GM18526 (cell line): ENCODE results near the gene WDFY4.

Source experiments
- POLR2A ChIP-seq: IDR thresholded peaks from 3 replicates; pipeline ENCODE4 v1.6.1; 2011; ENCODE audit not compliant: insufficient read length; ENCODE audit errors: extremely low read depth

WDFY4 gene

DNA sequence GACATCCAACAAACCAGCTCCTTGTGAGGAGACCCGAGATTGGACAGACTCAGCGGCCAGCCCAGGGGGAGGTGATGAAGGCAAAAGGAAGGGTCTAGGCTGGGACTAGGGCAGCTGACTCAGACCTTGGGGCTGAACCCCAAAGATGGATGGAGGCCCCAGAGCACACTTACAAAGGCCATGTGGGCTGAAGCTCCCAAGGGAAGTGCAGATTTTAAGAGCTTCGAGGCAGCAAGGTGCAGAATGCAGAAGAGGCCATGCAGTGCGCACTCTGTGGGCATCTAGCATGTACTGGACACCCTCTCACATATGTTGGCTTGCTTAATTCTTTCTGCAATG lies 11.8 kb downstream of the WDFY4 start:
- no peak for TF ChIP-seq POLR2A

DNA sequence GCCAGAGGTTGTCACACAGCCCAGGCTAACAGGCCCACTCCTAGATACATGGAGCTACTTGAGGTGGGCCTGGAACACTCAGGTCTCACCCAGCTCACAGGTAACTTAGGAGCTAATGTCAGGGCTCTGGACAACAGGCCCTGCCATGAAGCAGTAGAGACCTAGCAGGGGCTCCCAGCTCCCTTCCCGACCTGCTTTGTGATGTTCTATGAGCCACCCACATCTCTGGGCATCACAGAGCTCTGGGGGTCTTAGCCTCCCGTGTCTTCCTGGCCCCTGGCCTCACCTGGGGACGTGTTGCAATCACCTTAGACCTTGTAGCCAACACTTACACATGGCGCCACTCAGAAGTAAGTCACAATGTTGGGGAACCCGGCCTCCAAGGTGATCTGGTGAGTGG lies 12.4 kb downstream of the WDFY4 start:
- TF ChIP-seq POLR2A: no peak

DNA sequence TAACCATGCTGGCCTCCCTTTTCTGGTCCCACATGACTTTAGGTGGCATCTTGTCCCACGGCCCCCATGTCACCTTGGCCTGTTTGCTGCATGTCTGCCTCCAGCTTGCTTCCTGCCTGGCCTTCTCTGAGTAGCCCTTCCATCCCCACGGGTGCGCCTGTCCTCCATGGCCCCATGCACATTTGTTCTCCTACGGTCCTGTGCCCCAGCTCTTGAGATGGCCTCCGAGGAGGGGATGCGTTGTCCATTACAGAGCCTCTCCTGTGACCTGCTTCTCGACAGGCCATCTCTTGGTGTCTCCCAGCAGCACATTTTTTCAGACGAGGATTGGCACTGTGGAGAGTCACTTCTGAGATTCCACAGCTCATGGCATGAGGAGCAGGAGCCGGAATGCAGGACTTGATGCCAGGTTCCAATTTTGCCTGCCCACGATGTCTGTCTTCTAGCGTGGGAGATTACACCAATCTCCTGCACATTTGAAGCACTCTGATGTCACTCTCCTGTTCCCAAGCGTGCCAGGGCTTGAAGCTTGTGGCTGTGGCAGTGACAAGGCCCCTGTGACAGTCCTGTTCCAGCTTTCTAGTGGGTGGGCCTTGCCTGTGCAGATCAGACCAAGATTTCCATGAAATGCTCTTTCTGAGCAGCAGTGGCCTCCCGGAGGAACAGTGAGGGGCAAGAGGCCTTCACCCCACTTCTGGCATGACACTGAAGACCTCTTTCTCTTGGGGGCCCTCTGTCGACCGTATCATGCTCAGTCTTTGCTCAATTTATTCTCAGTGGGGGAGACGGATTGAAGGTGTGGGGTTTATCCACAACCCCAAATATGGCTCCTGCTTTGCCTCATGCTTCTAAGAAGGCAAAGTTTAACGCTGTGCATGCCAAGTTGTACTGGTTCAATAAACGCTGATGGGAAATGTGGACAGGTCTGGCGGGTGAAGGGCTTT lies 13.4 kb downstream of the WDFY4 start:
- no peak for TF ChIP-seq POLR2A

DNA sequence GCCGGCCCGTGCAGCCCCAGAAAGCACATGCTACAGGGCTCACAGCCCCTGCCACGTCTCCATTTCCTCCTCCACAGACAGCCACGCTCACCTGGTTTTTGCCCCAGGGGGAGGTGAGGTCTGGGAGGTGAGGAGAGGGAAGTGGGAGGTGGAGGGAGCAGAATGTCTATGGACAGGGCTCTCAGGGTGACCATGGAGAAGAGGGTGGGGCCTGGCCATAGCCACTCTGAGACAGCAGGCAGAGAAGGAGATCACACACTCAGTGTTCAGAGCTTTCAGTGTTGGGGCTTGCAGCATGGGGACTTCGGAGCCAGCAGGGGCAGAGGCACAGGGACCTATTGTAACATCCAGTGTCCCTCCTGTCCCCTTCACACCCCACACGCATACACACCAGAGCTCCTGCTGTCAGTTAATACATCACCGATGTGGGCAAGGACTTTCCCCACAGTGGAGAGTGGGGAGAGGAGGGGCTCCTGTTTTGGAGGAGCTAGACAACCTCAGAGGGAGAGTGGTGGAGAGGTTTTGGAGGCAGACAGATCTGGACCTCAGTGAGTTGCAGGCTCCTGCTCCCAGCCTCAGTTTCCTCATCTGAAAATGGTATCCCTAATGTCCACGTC lies 14.4 kb downstream of the WDFY4 start:
- no peak for TF ChIP-seq POLR2A

DNA sequence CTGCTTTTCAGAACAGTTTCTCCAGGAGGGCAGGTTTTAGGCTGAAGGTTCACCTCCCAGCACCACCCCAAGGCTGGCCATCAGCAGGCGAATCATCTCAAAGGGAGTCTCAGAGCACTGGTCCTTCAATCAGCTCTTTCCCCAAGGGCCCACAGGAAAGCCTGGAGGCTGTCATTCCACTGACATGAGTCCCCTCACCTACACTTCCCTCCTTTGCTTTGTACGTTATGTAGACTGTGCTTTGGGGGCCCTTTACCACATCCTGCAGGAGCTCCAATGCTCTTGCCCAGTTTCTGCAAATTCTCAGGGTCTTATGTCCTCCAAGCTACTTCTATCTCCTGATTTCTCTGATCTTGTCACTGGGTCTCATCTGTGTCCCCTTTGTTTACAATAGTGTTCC lies 15.4 kb downstream of the WDFY4 start:
- no peak for TF ChIP-seq POLR2A

DNA sequence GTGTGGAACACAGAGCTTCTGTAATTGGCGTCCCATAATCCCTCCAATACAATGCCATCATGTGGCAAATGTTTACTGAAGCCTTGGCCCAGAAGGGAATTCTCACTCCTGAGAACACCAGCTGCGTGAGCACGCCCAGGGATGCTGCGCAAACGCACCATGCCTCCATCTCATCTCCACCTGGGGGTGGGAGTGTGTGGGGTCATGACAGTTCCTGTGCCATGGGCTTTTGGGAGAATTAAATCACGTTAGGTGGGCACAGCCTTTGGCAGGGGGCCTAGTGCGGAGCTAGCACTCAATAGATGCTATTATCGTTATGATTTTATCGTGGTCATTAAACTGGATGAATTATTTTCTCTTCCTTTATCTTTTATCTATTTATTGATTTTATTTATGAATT lies 15.8 kb downstream of the WDFY4 start:
- no peak for TF ChIP-seq POLR2A

DNA sequence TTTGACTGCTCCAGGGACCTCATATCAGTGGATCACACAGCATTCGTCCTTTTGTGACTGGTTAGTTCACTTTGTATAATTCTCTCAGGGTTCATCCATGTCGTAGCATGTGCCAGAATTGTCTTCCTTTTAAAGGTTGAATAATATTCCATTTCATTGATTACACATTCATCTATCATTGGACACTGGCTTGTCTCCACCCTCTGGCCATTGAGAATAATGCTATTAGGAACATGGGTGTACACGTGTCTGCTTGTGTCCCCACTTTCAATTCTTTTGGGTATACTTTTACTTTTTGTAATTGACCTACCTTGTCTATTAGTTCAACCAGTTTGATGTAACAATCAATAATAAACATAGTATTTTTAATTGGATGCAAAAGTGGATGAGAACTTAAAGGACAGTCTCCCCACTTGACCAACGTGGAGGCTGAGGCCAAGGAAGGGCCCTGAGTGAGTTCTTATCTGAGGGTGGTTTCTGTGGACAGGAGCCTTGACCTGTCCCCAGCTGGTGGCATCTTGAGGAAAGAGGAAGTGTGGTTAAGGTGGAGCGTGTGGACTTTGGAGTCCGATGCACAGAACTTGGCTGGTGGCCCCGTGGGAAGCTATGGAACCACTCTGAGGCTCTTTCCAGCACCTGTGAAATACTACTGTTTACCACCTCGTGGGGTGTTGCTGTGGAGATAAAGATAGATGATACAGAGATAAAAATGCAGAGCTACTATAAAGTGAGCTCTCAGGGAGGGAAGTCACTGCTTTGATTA lies 16.6 kb downstream of the WDFY4 start:
- TF ChIP-seq POLR2A: no peak

DNA sequence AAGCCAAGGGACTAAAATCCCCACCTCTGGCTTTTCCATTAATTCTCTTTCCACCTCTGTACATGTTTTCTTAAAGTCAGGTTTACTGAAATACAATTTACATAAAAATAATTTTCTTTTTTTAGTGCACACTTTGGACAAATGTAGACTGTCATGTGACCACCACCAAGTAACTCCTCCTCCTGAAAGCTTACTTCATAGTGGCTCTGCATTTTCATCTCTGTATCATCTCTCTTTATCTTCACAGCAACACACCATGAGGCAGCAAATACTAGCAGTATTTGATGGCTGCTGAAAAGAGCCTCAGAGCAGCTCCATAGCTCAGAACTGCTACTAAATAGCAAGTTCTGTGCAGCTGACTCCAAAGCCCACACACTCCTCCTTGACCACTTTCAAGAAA lies 17.3 kb downstream of the WDFY4 start:
- no peak for TF ChIP-seq POLR2A

DNA sequence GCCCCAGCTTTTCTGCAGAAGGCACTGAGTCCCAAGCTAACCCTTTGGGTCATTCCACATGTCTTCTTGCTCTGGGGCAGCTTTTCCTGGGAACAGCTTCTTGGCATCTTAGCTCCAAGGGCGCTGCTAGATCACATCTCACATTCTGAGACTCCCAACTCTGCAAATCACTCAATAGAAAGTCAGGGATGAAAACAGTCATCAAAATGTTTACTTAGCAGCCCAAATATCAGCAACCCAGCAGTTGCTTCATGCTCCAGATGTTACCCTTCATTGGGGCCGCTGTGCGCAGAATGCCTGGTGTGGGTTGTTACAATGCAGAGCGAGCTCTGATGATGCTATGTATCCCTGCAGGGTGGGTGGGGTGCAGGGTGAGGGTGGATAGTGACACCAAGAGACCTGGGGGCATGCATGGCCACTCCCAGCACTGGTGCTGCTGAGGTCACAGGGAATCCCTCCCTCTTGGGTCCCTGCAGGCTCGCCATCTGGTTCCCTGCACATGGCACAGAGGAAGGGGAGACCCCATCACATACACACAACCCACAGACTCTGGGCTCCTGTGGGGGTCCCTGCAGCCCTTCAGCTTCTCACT lies 19.0 kb downstream of the WDFY4 start:
- no peak for TF ChIP-seq POLR2A

DNA sequence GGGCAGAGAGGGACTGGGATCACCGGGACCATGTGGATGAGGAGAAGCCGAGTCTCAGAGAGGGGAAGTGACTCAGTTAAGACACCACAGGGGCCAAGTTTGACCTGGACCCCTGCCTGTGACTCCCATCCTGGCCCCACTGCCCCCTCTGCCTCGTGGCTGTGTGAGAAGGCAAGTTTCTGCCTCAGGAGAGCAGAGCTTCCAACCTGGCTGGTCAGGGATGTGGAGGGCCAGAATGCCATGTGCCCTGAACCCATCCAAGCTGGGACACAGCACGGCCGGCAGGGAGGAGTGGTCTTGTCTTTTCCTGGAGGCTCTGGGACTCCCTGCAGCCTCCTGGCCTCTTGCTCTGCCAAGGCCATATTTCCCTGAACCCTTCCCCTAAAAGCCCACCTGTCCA lies 19.5 kb downstream of the WDFY4 start:
- TF ChIP-seq POLR2A: no peak

DNA sequence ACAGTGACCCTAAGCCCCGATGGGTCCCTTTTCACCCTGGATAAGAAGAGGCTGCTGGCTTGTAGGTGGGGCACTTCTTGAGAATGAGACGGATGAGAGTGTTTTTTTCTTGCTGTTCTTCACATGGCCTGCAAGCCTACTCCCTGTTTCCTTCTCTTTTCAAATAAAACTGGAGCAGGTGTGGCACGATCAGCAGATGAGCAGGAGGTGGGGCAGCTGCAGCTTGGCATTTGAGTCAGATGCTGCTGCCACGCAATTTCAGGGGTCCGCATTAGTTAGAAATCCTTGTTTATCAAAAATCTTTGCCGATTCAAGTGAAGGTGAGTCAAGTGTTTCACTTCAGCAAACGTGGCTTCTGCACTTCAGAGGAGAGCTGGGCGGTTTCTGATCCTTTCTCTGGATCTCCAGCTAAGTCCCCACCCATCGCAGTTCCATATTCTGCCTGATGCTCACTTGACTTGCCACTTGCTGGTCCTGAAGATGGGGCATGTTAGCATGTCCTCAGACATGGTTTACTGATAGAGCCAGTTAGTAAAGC lies 20.8 kb downstream of the WDFY4 start:
- no peak for TF ChIP-seq POLR2A

DNA sequence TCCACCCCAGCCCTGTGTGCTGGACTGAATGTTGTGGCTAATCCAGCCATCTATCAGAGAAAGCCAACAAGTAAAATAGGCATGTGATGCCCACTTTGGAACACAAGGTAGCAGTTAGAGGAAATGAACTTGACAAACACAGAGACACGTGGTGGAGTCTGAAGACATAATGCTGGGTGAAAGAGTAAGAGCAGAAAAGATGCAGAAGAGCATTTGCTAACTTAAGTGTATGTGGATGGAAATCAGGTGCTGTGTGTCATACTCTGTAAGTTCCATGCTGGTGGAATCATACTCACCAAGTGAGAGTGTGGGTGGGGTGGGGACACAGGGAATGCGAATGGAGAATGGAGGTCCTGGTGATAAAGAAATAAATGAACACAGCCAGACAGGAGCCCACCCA lies 22.8 kb downstream of the WDFY4 start:
- TF ChIP-seq POLR2A: no peak

DNA sequence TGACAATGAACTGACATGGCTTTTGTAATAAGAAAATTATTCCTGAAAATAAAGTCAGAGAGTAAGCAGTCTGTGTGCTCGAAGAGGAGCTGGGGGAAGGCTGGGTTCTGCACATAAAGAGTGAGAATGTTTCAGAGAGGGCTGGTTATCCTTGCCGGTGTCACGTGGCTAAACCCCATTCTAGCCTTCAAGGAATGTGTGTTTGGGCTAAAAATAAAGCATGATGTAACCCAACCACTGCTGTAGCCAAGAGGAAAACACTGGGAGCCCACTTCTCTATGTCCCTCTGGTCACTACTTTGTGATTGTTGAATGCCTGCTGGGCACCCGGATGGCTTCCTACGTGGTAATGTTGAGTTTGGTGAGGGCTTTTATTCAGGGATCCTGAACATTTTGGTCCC lies 23.5 kb downstream of the WDFY4 start:
- no peak for TF ChIP-seq POLR2A

DNA sequence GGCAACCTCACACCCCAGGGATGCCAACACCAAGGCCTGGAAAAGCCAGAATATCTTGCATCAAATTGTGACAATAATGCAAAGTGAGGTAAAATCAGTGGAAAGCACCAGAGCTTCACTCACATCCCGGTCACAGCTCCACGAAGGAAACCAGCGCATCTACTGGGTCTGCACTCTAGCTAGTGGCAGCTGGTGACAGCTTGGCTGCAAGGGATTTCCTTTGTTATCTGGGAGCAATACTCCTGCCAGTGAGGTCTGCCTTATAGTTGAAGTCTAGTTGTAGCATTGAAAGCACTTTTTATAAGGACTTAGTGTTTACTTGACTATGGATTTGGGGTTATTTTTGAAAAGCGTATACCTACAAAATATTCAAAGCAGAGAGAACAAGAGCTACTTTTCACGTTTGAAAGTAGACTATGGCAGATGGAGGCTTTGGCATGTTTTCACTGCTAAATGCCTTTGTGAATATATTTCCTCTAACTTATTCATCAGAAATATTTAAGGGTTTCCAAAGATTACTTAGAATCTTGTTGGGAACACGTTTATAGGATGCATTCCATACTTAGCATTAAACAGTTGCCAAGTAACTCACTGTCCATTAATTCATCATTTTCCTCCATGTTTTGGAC lies 26.1 kb downstream of the WDFY4 start:
- no peak for TF ChIP-seq POLR2A

DNA sequence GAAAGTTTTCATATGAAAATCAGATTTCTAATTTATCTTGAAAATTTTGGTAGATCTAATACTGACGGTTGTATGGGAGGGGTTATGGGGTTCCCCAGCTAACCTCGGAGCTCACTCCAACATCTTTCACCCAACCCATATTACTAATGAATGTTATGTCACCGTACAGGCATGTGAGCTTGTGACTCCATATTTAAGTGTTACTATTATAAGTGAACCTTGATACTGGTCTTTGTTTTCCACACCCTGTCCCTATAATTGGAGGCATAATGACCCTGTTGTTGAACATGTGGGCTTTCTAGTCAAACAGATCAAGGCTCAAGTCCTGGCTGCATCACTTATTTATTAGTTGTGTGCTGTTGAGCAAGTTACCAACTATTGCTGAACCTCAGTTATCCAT lies 27.2 kb downstream of the WDFY4 start:
- TF ChIP-seq POLR2A: no peak
